Activated CD4-positive, alpha-beta T cell treated with anti-CD3 and anti-CD28 coated beads for 36 hours (primary cell): ENCODE measurements around the gene NFKB1. TPM values are rescaled to one million over a fixed set of nuclear protein-coding genes. Genes with fewer than 3 reads are reported as not detected.
"Not testable (repeated sequence)": the region's sequence is repeated elsewhere in the genome, so short reads cannot be mapped to it uniquely, and the experiment has no call there.

Source experiments
- ATAC-seq: fragments of 200-7000 bp; cut with Tn5 transposase; one replicate; pipeline ENCODE4 v1.10.0; 2021; ENCODE audit warnings: mild to moderate bottlenecking, moderate library complexity
- CTCF ChIA-PET: fragments of 350-600 bp; sonication (Branson Sonifier 250); formaldehyde crosslinking; loops from one replicate; lab custom pipeline; 2021; ENCODE audit warnings: antibody characterized with exemption; lab: Charles Lee
- POLR2A ChIA-PET: fragments of 350-600 bp; sonication (Branson Sonifier 250); formaldehyde crosslinking; loops from one replicate; lab custom pipeline; 2021; ENCODE audit warnings: antibody characterized with exemption, inconsistent platforms; lab: Charles Lee
- DNase-seq: peaks from one replicate; pipeline ENCODE4 v3.0.0-alpha.2; 2020
- H3K27ac Mint-ChIP-seq: one replicate; pipeline ENCODE4 v1.8.0; 2021; ENCODE audit warnings: mixed read lengths
- H3K27me3 Mint-ChIP-seq: one replicate; pipeline ENCODE4 v1.8.0; 2021; ENCODE audit warnings: mixed read lengths
- H3K36me3 Mint-ChIP-seq: one replicate; pipeline ENCODE4 v1.8.0; 2021; ENCODE audit warnings: low read depth, mixed read lengths
- H3K4me1 Mint-ChIP-seq: one replicate; pipeline ENCODE4 v1.8.0; 2021; ENCODE audit warnings: mixed read lengths
- H3K4me3 Mint-ChIP-seq: one replicate; pipeline ENCODE4 v1.8.0; 2021; ENCODE audit warnings: mild to moderate bottlenecking, moderate library complexity, mixed read lengths
- H3K9me3 Mint-ChIP-seq: one replicate; pipeline ENCODE4 v1.8.0; 2021; ENCODE audit warnings: low read depth, mixed read lengths
- intact Hi-C, 2 experiments: fragments of 100-400 bp; cut with DNase I in 1 of 2; cut with micrococcal nuclease in 1 of 2; formaldehyde crosslinking; loops; one replicate each; pipeline versions ENCODE4 v1.14.2 to v1.15.1; 2022 to 2024; cut with DNase I, micrococcal nuclease
- total RNA-seq, 2 experiments: library from RNA; stranded (reverse); gene quantifications; one replicate each; pipeline ENCODE4 v1.2.3, GENCODE V29; 2021

NFKB1 gene
- total RNA-seq, 2 experiments from 2014 or later, result 167 to 174 TPM

DNA sequence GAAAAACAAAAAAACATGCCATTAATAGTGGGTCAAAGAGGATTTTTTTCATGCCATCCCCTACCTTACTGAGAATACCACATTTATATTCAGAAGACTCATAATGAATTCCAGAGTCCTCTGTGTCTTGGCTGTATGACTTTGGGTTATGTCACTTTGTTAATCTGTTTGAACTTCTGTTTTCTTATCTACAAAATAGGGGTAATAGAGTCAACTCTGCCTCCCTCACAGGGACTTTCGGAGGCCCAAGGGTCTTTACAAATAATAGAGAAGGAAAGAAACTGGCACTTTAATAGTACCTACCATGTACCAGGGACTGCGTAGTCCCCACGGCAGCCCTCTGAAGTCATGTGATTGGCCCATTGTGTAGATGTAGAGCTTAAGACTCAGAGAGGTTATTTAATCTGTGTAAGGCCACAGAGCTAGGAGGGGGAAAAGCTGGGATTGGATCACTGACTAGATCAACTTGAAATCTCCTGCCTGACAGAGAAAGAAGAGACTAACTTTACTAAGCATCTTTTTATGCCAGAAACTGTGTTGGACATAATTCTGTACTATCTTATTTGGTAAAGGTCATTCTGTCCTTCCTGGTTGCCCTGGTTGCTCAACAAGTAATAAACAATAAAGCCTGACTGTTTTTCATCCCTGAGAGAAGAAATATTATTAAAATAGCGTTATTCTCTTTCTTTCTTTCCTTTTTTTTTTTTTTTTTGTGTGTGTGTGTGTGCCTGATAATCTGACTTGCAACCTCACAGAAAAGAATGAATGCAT lies 59.6 kb downstream of the NFKB1 start:
- Mint-ChIP-seq H3K9me3 (no peaks in the 10 kb centered on the region), H3K4me3 (peak overlapping the region; percentile 55), H3K36me3 (peaks cover 58% of the 10 kb centered on the region), H3K27me3 (no peaks in the 10 kb centered on the region), H3K27ac (peak overlapping the region; percentile 96), H3K4me1 (peaks cover 77% of the 10 kb centered on the region)
- CTCF ChIA-PET, result interaction anchor here (0.6 to 2.4 kb wide), 6 partner anchors 10 to 57 kb away, joined by 3 to 6 read pairs (median 4); no protein-coding TSS in a partner anchor
- intact Hi-C loops, result loop anchor here (1.0 to 5.0 kb wide), 5 partner anchors 8 to 60 kb away; partner anchors contain the start of gene NFKB1 (in 1 of the 2)
- DNase-seq (no peak), ATAC-seq (peak; percentile 12)
- POLR2A ChIA-PET, result interaction anchor here (0.7 kb wide), 3 partner anchors 59 to 1033 kb away, joined by 3 to 5 read pairs (median 5); no protein-coding TSS in a partner anchor

GRCh38 chr4:102563000-102563399 lies 61.8 kb downstream of the NFKB1 start:
- ATAC-seq (peak; percentile 28), DNase-seq (no peak)
- Mint-ChIP-seq H3K27me3 (no peaks in the 10 kb centered on the region), H3K36me3 (peaks cover 74% of the 10 kb centered on the region), H3K4me1 (peaks cover 88% of the 10 kb centered on the region), H3K9me3 (no peaks in the 10 kb centered on the region), H3K4me3 (peak overlapping the region; percentile 26), H3K27ac (peak overlapping the region; percentile 96)
- ChIA-PET CTCF (interaction anchor here (1.0 to 2.1 kb wide), 3 partner anchors 12 to 1338 kb away, joined by 3 to 11 read pairs (median 4); no protein-coding TSS in a partner anchor), POLR2A (interaction anchor here (0.6 kb wide), 1 partner anchor 185 kb away, joined by 4 read pairs; no protein-coding TSS in a partner anchor)
- intact Hi-C loops, result loop anchor here in 1 of 2 experiments (5.0 kb wide), 1 partner anchor 36 kb away; no protein-coding TSS in a partner anchor

DNA sequence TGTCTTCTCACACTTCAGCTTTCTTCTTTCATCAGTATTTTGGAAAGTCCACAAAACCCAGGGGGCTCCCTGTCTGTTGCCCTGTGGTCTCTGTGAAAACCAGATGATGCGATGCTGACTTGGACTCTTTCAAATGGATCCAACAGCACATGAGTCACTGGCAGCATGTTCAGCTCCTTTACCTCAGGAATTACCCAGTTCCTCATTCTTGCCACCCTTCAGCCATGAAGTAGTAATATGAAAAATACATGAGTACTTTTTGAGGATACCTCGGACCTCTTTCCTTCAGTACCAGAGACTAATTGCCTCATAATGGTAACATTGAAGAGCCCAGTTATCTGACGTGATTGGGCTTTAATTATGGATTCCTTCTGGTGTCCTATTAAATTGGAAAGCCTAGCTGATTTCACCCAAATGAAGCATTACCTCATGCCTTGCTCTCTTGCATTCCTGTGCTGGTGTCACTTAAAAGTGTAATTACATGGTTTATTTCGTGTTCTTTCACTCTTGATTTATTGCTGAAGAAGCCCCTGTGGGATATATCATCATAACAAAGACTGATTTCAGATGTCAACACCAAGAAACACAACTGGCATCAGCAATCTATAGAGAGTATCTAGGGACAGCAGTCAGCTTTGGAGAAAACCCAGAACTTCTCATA lies 63.4 kb downstream of the NFKB1 start:
- peak; percentile 51 for ATAC-seq
- no peak overlapping the region for H3K4me3 Mint-ChIP-seq
- CTCF ChIA-PET, result interaction anchor here (0.9 to 2.1 kb wide), 6 partner anchors 13 to 69 kb away, joined by 3 to 11 read pairs (median 4); no protein-coding TSS in a partner anchor

GRCh38 chr4:102565696-102566095 lies 64.5 kb downstream of the NFKB1 start:
- Mint-ChIP-seq H3K9me3 (peaks cover 5% of the 10 kb centered on the region), H3K4me3 (no peak overlapping the region), H3K36me3 (peaks cover 81% of the 10 kb centered on the region), H3K4me1 (peaks cover 78% of the 10 kb centered on the region), H3K27me3 (no peaks in the 10 kb centered on the region), H3K27ac (peak overlapping the region; percentile 21)
- intact Hi-C loops, result loop anchor here in 1 of 2 experiments (2.0 kb wide), 2 partner anchors 15 to 33 kb away; no protein-coding TSS in a partner anchor
- POLR2A ChIA-PET, result no interaction called here
- DNase-seq, result no peak
- CTCF ChIA-PET, result no interaction called here
- ATAC-seq, result no peak

More for the DNA sequence above, 63.4 kb downstream of the NFKB1 start:
- DNase-seq, result peak; percentile 59
- H3K27me3 Mint-ChIP-seq, result no peaks in the 10 kb centered on the region
- H3K9me3 Mint-ChIP-seq, result peaks cover 2% of the 10 kb centered on the region
- peak overlapping the region; percentile 85 for H3K27ac Mint-ChIP-seq
- intact Hi-C loops, result loop anchor here (2.0 to 5.0 kb wide), 3 partner anchors 16 to 37 kb away; no protein-coding TSS in a partner anchor
- POLR2A ChIA-PET, result interaction anchor here (0.6 kb wide), 2 partner anchors 20 to 64 kb away, joined by 3 to 4 read pairs; no protein-coding TSS in a partner anchor
- H3K36me3 Mint-ChIP-seq, result peaks cover 76% of the 10 kb centered on the region
- H3K4me1 Mint-ChIP-seq, result peaks cover 84% of the 10 kb centered on the region

DNA sequence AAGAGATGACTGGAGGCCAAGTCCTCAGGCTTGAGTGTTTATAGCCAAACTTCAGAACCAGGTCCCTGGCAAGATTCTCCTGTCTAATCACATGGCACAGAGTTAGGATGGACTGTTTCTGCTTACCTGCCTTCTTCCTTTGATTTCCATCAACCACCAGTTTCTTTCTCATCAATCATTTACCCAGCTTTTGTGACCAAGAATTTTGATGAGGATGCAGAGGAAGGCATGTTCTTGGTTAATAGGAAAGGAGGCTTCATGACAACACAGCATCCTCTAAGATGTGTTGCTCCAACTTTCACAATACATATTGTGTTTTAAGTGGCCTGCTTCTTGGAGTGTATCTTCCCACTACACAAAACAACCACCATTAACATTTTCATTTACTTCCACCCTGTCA lies 65.3 kb downstream of the NFKB1 start:
- no peak overlapping the region for H3K4me3 Mint-ChIP-seq
- H3K36me3 Mint-ChIP-seq, result peaks cover 81% of the 10 kb centered on the region
- ATAC-seq (no peak), DNase-seq (no peak)
- peaks cover 73% of the 10 kb centered on the region for H3K4me1 Mint-ChIP-seq
- POLR2A ChIA-PET, result no interaction called here
- H3K9me3 Mint-ChIP-seq, result peaks cover 5% of the 10 kb centered on the region
- CTCF ChIA-PET, result no interaction called here
- H3K27ac Mint-ChIP-seq, result no peak overlapping the region
- intact Hi-C loops, result no loop called here
- H3K27me3 Mint-ChIP-seq, result no peaks in the 10 kb centered on the region

GRCh38 chr4:102567427-102567826 lies 66.3 kb downstream of the NFKB1 start:
- Mint-ChIP-seq H3K4me1 (peaks cover 71% of the 10 kb centered on the region), H3K4me3 (no peak overlapping the region), H3K36me3 (peaks cover 80% of the 10 kb centered on the region), H3K9me3 (peaks cover 5% of the 10 kb centered on the region), H3K27me3 (no peaks in the 10 kb centered on the region), H3K27ac (no peak overlapping the region)
- intact Hi-C loops, result no loop called here
- no peak for ATAC-seq
- DNase-seq, result no peak
- ChIA-PET CTCF (interaction anchor here (0.7 to 1.7 kb wide), 6 partner anchors 11 to 465 kb away, joined by 3 to 7 read pairs (median 4); no protein-coding TSS in a partner anchor), POLR2A (interaction anchor here (0.7 kb wide), 1 partner anchor 18 kb away, joined by 3 read pairs; no protein-coding TSS in a partner anchor)

DNA sequence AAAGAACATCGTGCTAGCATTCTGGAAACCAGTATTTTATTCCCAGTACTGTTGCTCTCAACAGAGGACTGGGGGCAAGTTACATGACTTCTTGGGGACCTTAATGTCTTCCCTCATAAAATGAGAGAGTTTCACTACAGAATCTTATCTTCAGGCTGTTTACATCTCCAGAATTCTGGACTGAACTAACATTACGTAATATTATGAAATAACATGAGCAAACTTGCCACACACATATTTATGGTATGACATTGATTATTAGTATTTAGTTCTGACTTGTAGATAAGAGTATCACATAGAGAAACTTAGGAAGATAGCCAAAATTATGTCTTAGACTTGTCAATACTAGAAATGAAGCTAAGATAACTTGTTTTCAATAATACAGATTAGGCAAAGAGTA lies 68.0 kb downstream of the NFKB1 start:
- DNase-seq (no peak), ATAC-seq (no peak)
- Mint-ChIP-seq H3K36me3 (peaks cover 76% of the 10 kb centered on the region), H3K4me3 (no peak overlapping the region), H3K9me3 (peaks cover 5% of the 10 kb centered on the region), H3K27me3 (no peaks in the 10 kb centered on the region), H3K27ac (no peak overlapping the region), H3K4me1 (peaks cover 72% of the 10 kb centered on the region)
- CTCF ChIA-PET, result interaction anchor here (1.0 to 1.2 kb wide), 2 partner anchors 16 to 191 kb away, joined by 3 read pairs; partner anchors contain the start of gene MANBA
- intact Hi-C loops, result no loop called here
- POLR2A ChIA-PET, result no interaction called here

- H3K27ac Mint-ChIP-seq, H3K9me3 Mint-ChIP-seq, DNase-seq, H3K27me3 Mint-ChIP-seq, H3K4me3 Mint-ChIP-seq, ATAC-seq, intact Hi-C loops, POLR2A ChIA-PET: not testable (repeated sequence)
- peaks cover 72% of the 10 kb centered on the region for H3K4me1 Mint-ChIP-seq
- H3K36me3 Mint-ChIP-seq, result peaks cover 76% of the 10 kb centered on the region
- CTCF ChIA-PET, result interaction anchor here (1.2 kb wide), 2 partner anchors 9 to 15 kb away, joined by 3 to 6 read pairs; no protein-coding TSS in a partner anchor
Observed at GRCh38 chr4:102570211-102570610, 69.1 kb downstream of the NFKB1 start.

DNA sequence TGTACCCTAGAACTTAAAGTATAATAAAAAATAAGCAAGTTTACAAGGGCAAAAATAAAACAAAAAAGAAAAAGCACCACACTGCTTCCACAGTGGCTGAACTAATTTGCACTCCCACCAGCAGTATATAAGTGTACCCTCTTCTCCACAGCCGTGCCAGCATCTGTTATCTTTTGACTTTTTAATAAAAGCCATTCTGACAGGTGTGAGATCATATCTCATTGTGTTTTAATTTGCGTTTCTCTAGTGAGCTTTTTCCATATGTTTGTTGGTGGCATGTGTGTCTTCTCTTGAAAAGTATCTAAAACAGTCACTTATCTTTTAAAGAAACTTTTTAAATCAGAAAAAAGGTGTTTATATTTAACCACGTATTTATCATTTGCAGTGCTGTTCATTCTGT lies 71.3 kb downstream of the NFKB1 start:
- H3K9me3 Mint-ChIP-seq, result peaks cover 5% of the 10 kb centered on the region
- H3K27ac Mint-ChIP-seq, result no peak overlapping the region
- ATAC-seq (no peak), DNase-seq (no peak)
- peaks cover 71% of the 10 kb centered on the region for H3K4me1 Mint-ChIP-seq
- intact Hi-C loops, result no loop called here
- POLR2A ChIA-PET, result no interaction called here
- no peaks in the 10 kb centered on the region for H3K27me3 Mint-ChIP-seq
- peaks cover 77% of the 10 kb centered on the region for H3K36me3 Mint-ChIP-seq
- H3K4me3 Mint-ChIP-seq, result no peak overlapping the region
- CTCF ChIA-PET, result interaction anchor here (0.7 to 1.6 kb wide), 3 partner anchors 12 to 55 kb away, joined by 3 to 5 read pairs (median 3); no protein-coding TSS in a partner anchor

DNA sequence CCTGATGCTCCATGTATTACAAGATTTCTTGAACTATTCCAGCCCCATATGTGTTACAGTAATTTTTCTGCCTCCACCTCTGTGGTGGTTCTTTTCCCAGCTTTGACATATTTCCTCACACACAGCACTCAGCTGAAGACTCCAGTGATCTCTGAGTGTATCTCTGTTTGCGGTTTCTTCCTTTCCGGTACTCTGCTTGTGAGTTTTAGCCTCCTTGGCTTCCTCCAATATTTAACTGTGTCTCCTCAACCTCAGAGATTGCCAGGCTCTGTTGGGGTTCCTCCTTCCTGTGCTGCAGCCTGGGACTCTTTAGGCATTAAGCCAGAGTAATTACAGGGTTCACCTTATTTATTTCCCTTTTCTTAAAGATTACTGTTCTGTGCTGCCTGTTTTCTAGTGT lies 73.2 kb downstream of the NFKB1 start:
- Mint-ChIP-seq H3K9me3 (peaks cover 4% of the 10 kb centered on the region), H3K4me3 (no peak overlapping the region), H3K36me3 (peaks cover 83% of the 10 kb centered on the region), H3K27me3 (no peaks in the 10 kb centered on the region), H3K4me1 (peaks cover 78% of the 10 kb centered on the region), H3K27ac (peak overlapping the region; percentile 72)
- ATAC-seq (peak; percentile 59), DNase-seq (no peak)
- intact Hi-C loops, result no loop called here
- ChIA-PET CTCF (interaction anchor here (0.7 to 1.0 kb wide), 3 partner anchors 10 to 26 kb away, joined by 3 to 4 read pairs (median 3); no protein-coding TSS in a partner anchor), POLR2A (no interaction called here)
